ENCODE measurements around the gene DOLPP1. TPM values are rescaled to one million over a fixed set of nuclear protein-coding genes. Genes with fewer than 3 reads are reported as not detected.

The DOLPP1 gene
- polyA plus RNA-seq, 1 donor from 2014 or later, result 31.5 TPM

DNA sequence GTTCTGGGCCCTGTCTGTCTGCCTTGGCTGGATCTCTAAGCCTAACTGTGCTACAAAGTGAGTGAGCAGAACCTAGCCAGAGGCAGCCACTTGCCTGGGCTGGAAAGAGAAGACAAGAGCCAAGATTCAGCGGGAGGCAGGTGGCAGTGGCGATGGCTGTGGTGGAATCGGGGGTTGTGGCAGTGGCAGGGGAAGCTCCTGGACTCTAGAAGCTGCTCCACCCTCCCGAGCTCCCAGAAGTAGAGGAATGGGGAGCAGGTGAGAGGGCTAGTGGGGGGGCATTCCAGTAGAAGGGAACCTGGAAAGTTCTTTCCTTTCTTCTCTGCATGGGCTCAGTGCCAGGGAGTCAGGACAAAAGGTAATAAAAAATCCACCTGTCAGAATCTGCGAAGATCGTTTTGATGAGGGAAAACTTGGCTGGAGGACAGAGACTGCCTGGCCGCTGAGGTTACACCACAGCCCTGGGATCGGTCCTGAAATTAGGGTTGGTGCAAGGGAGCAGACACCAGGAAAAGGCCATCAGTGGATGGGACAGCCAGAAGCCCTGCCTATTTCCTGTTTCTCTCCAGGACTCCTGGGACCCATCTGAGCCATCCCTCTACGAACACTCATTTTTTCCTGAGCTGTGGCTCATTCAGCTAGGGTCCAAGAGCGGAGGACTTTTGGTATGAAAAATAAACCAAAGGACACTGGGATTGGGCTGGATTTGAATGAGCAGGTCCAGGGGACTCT lies 28.1 kb downstream of the DOLPP1 start:
- Histone ChIP-seq H3K9me2 (ENCODE audit: insufficient read depth, low read length) (no peaks in the 10 kb centered on the region), H3K4me2 (ENCODE audit: low read length) (no peak overlapping the region), H4K20me1 (ENCODE audit: insufficient read depth) (no peaks in the 10 kb centered on the region), H3K27me3 (ENCODE audit: insufficient read depth, low read depth, low read length) (no peaks in the 10 kb centered on the region), H3F3A (ENCODE audit: insufficient read depth, low read length, poor library complexity, severe bottlenecking) (no peaks in the 10 kb centered on the region), H2AFZ (ENCODE audit: low read depth, low read length) (no peak overlapping the region), H3K36me3 (ENCODE audit: insufficient read depth, low read length) (no peaks in the 10 kb centered on the region), H3K79me2 (replicated peaks; ENCODE audit: insufficient read depth, low read length) (peaks cover 10% of the 10 kb centered on the region), H3K9ac (ENCODE audit: low read length) (no peak overlapping the region), H3K27ac (ENCODE audit: low read length) (no peak overlapping the region), H3K4me3 (ENCODE audit: low read length) (peak overlapping the region; percentile 96), H3K9me3 (ENCODE audit: low read length) (no peaks in the 10 kb centered on the region)
- TF ChIP-seq RAD21 (conservative IDR thresholded peaks at IDR 0.05) (no peak), EZH2 (IDR thresholded peaks at IDR 0.05; ENCODE audit: borderline replicate concordance, insufficient read depth, low read length, poor library complexity, severe bottlenecking) (no peak), MXI1 (conservative IDR thresholded peaks at IDR 0.05; ENCODE audit: poor library complexity, severe bottlenecking) (no peak), POLR2AphosphoS5 (IDR thresholded peaks at IDR 0.05) (no peak), TAF1 (IDR thresholded peaks at IDR 0.05; ENCODE audit: low read depth) (no peak), EP300 (conservative IDR thresholded peaks at IDR 0.05; ENCODE audit: poor library complexity, severe bottlenecking) (no peak), SMC3 (conservative IDR thresholded peaks at IDR 0.05; ENCODE audit: poor library complexity) (no peak)
- TF ChIP-seq, protein P1, sequence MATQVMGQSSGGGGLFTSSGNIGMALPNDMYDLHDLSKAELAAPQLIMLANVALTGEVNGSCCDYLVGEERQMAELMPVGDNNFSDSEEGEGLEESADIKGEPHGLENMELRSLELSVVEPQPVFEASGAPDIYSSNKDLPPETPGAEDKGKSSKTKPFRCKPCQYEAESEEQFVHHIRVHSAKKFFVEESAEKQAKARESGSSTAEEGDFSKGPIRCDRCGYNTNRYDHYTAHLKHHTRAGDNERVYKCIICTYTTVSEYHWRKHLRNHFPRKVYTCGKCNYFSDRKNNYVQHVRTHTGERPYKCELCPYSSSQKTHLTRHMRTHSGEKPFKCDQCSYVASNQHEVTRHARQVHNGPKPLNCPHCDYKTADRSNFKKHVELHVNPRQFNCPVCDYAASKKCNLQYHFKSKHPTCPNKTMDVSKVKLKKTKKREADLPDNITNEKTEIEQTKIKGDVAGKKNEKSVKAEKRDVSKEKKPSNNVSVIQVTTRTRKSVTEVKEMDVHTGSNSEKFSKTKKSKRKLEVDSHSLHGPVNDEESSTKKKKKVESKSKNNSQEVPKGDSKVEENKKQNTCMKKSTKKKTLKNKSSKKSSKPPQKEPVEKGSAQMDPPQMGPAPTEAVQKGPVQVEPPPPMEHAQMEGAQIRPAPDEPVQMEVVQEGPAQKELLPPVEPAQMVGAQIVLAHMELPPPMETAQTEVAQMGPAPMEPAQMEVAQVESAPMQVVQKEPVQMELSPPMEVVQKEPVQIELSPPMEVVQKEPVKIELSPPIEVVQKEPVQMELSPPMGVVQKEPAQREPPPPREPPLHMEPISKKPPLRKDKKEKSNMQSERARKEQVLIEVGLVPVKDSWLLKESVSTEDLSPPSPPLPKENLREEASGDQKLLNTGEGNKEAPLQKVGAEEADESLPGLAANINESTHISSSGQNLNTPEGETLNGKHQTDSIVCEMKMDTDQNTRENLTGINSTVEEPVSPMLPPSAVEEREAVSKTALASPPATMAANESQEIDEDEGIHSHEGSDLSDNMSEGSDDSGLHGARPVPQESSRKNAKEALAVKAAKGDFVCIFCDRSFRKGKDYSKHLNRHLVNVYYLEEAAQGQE (IDR thresholded peaks at IDR 0.05; ENCODE audit: borderline replicate concordance), result no peak
- TF ChIP-seq, protein P2, sequence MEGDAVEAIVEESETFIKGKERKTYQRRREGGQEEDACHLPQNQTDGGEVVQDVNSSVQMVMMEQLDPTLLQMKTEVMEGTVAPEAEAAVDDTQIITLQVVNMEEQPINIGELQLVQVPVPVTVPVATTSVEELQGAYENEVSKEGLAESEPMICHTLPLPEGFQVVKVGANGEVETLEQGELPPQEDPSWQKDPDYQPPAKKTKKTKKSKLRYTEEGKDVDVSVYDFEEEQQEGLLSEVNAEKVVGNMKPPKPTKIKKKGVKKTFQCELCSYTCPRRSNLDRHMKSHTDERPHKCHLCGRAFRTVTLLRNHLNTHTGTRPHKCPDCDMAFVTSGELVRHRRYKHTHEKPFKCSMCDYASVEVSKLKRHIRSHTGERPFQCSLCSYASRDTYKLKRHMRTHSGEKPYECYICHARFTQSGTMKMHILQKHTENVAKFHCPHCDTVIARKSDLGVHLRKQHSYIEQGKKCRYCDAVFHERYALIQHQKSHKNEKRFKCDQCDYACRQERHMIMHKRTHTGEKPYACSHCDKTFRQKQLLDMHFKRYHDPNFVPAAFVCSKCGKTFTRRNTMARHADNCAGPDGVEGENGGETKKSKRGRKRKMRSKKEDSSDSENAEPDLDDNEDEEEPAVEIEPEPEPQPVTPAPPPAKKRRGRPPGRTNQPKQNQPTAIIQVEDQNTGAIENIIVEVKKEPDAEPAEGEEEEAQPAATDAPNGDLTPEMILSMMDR (IDR thresholded peaks at IDR 0.05; ENCODE audit: poor library complexity, severe bottlenecking), result no peak

DNA sequence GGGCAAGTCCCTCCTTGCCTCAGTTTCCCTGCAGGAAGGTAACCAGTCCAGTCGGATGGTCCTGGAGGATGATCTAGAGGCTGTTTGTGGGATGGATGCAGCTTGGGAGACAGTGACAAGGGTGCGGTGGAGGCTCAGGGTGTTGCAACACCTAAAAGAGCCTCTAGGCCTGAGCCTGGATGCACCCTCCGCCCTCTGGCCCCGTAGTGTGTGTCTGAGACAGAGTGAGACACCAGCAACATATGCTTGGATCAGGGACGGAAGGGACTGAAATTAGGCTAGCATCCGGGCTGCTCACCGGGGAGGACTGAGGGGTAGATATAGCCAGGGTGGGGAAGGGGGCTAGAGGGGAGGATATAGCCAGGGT lies 28.6 kb downstream of the DOLPP1 start:
- Histone ChIP-seq H3K4me3 (ENCODE audit: low read length) (peak overlapping the region; percentile 96), H3F3A (ENCODE audit: insufficient read depth, low read length, poor library complexity, severe bottlenecking) (no peaks in the 10 kb centered on the region), H3K27ac (ENCODE audit: low read length) (no peak overlapping the region), H3K27me3 (ENCODE audit: insufficient read depth, low read depth, low read length) (no peaks in the 10 kb centered on the region), H3K36me3 (ENCODE audit: insufficient read depth, low read length) (no peaks in the 10 kb centered on the region), H3K9me3 (ENCODE audit: low read length) (no peaks in the 10 kb centered on the region), H3K9ac (ENCODE audit: low read length) (no peak overlapping the region), H3K9me2 (ENCODE audit: insufficient read depth, low read length) (no peaks in the 10 kb centered on the region), H2AFZ (ENCODE audit: low read depth, low read length) (no peak overlapping the region), H4K20me1 (ENCODE audit: insufficient read depth) (no peaks in the 10 kb centered on the region), H3K4me2 (ENCODE audit: low read length) (no peak overlapping the region), H3K79me2 (replicated peaks; ENCODE audit: insufficient read depth, low read length) (peaks cover 11% of the 10 kb centered on the region)
- TF ChIP-seq, protein P2 (IDR thresholded peaks at IDR 0.05; ENCODE audit: poor library complexity, severe bottlenecking), result no peak
- TF ChIP-seq SMC3 (conservative IDR thresholded peaks at IDR 0.05; ENCODE audit: poor library complexity) (no peak), RAD21 (conservative IDR thresholded peaks at IDR 0.05) (no peak), POLR2AphosphoS5 (IDR thresholded peaks at IDR 0.05) (no peak), MXI1 (conservative IDR thresholded peaks at IDR 0.05; ENCODE audit: poor library complexity, severe bottlenecking) (no peak), TAF1 (IDR thresholded peaks at IDR 0.05; ENCODE audit: low read depth) (no peak), EP300 (conservative IDR thresholded peaks at IDR 0.05; ENCODE audit: poor library complexity, severe bottlenecking) (no peak), EZH2 (IDR thresholded peaks at IDR 0.05; ENCODE audit: borderline replicate concordance, insufficient read depth, low read length, poor library complexity, severe bottlenecking) (no peak)
- TF ChIP-seq, protein P1 (IDR thresholded peaks at IDR 0.05; ENCODE audit: borderline replicate concordance), result no peak
